Peyer's patch (tissue), 4 donors: ENCODE data around the gene EHD2.

ENCODE experiments used
- POLR2A ChIP-seq, 2 donors: fragments of 450-650 bp; IDR thresholded peaks; one replicate each; pipeline ENCODE4 v1.5.1; 2017; ENCODE audit warnings: antibody characterized with exemption in 2 of 2, mild to moderate bottlenecking in 2 of 2, moderate library complexity in 2 of 2
- TF ChIP-seq, protein P1 (sequence below), 6 experiments: fragments of 450-650 bp in 4 of 6; fragments of 200-600 bp in 2 of 6; sonication (generic) in 1 of 6; IDR thresholded peaks; one replicate each; pipeline ENCODE4 v1.5.1; 2017 to 2019; ENCODE audit warnings: antibody characterized with exemption in 6 of 6, mild to moderate bottlenecking in 3 of 6, moderate library complexity in 1 of 6

GRCh38 chr19:47766359-47766620 lies 53.1 kb downstream of the EHD2 start:
- TF ChIP-seq, protein P1, sequence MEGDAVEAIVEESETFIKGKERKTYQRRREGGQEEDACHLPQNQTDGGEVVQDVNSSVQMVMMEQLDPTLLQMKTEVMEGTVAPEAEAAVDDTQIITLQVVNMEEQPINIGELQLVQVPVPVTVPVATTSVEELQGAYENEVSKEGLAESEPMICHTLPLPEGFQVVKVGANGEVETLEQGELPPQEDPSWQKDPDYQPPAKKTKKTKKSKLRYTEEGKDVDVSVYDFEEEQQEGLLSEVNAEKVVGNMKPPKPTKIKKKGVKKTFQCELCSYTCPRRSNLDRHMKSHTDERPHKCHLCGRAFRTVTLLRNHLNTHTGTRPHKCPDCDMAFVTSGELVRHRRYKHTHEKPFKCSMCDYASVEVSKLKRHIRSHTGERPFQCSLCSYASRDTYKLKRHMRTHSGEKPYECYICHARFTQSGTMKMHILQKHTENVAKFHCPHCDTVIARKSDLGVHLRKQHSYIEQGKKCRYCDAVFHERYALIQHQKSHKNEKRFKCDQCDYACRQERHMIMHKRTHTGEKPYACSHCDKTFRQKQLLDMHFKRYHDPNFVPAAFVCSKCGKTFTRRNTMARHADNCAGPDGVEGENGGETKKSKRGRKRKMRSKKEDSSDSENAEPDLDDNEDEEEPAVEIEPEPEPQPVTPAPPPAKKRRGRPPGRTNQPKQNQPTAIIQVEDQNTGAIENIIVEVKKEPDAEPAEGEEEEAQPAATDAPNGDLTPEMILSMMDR (IDR thresholded peaks at IDR 0.05): no peak
- TF ChIP-seq POLR2A (IDR thresholded peaks at IDR 0.05): no peak
